ENCODE measurements around the gene SPCS3.
"Not testable (repeated sequence)": the region's sequence is repeated elsewhere in the genome, so short reads cannot be mapped to it uniquely, and the experiment has no call there.

The SPCS3 gene

GRCh38 chr4:176290520-176290919 is 29.2 kb upstream of the SPCS3 start:
- DNase-seq (ENCODE audit: extremely low spot score), result no peak
- TF ChIP-seq FOXA1 (IDR thresholded peaks at IDR 0.05), result no peak
- TF ChIP-seq CTBP1 (IDR thresholded peaks at IDR 0.05; ENCODE audit: borderline replicate concordance), result no peak
- TF ChIP-seq BHLHE40 (IDR thresholded peaks at IDR 0.05; ENCODE audit: borderline replicate concordance), result no peak
- TF ChIP-seq NFRKB (IDR thresholded peaks at IDR 0.05), result no peak
- no peak for TF ChIP-seq SUZ12 (IDR thresholded peaks at IDR 0.05)
- TF ChIP-seq L3MBTL2 (conservative IDR thresholded peaks at IDR 0.05), result no peak
- TF ChIP-seq LEF1 (IDR thresholded peaks at IDR 0.05; ENCODE audit: borderline replicate concordance), result no peak
- no peak for TF ChIP-seq ELF4 (IDR thresholded peaks at IDR 0.05)
- TF ChIP-seq TARDBP (IDR thresholded peaks at IDR 0.05), result no peak
- TF ChIP-seq ZNF384 (IDR thresholded peaks at IDR 0.05), result no peak
- TF ChIP-seq PKNOX1 (IDR thresholded peaks at IDR 0.05), result no peak
- TF ChIP-seq FOXK2 (IDR thresholded peaks at IDR 0.05), result no peak
- no peak for TF ChIP-seq FOXM1 (IDR thresholded peaks at IDR 0.05; ENCODE audit: borderline replicate concordance)
- TF ChIP-seq SP1 (IDR thresholded peaks at IDR 0.05), result no peak
- no peak for TF ChIP-seq ARNT (IDR thresholded peaks at IDR 0.05)
- no peak for TF ChIP-seq HDGF (IDR thresholded peaks at IDR 0.05; ENCODE audit: borderline replicate concordance)
- ChIA-PET CTCF (interaction anchor here (0.7 kb wide), 1 partner anchor 21 kb away, joined by 6 read pairs; no protein-coding TSS in a partner anchor), POLR2A (no interaction called here)

- ChIA-PET POLR2A (no interaction called here), CTCF (no interaction called here)
- no peak for TF ChIP-seq PKNOX1 (IDR thresholded peaks at IDR 0.05)
- TF ChIP-seq ELF4 (IDR thresholded peaks at IDR 0.05), result no peak
- TF ChIP-seq ZNF384 (IDR thresholded peaks at IDR 0.05), result no peak
- TF ChIP-seq FOXA1 (IDR thresholded peaks at IDR 0.05), result no peak
- TF ChIP-seq CTBP1 (IDR thresholded peaks at IDR 0.05; ENCODE audit: borderline replicate concordance), result no peak
- TF ChIP-seq SUZ12 (IDR thresholded peaks at IDR 0.05), result no peak
- no peak for TF ChIP-seq NFRKB (IDR thresholded peaks at IDR 0.05)
- no peak for TF ChIP-seq HDGF (IDR thresholded peaks at IDR 0.05; ENCODE audit: borderline replicate concordance)
- no peak for TF ChIP-seq L3MBTL2 (conservative IDR thresholded peaks at IDR 0.05)
- no peak for TF ChIP-seq LEF1 (IDR thresholded peaks at IDR 0.05; ENCODE audit: borderline replicate concordance)
- no peak for TF ChIP-seq FOXM1 (IDR thresholded peaks at IDR 0.05; ENCODE audit: borderline replicate concordance)
- no peak for TF ChIP-seq BHLHE40 (IDR thresholded peaks at IDR 0.05; ENCODE audit: borderline replicate concordance)
- no peak for DNase-seq (ENCODE audit: extremely low spot score)
Measured at GRCh38 chr4:176291748-176292147, 28.0 kb upstream of the SPCS3 start.

GRCh38 chr4:176292920-176293319 is 26.8 kb upstream of the SPCS3 start:
- POLR2A ChIA-PET, result interaction anchor here (1.0 kb wide), 1 partner anchor 21 kb away, joined by 3 read pairs; no protein-coding TSS in a partner anchor
- CTCF ChIA-PET, result interaction anchor here (1.1 kb wide), 1 partner anchor 16 kb away, joined by 3 read pairs; no protein-coding TSS in a partner anchor
- no peak for DNase-seq (ENCODE audit: extremely low spot score)
- TF ChIP-seq ELF4 (IDR thresholded peaks at IDR 0.05), result no peak
- no peak for TF ChIP-seq ARNT (IDR thresholded peaks at IDR 0.05)
- TF ChIP-seq HDGF (IDR thresholded peaks at IDR 0.05; ENCODE audit: borderline replicate concordance), result no peak
- no peak for TF ChIP-seq SUZ12 (IDR thresholded peaks at IDR 0.05)
- TF ChIP-seq FOXM1 (IDR thresholded peaks at IDR 0.05; ENCODE audit: borderline replicate concordance), result no peak
- no peak for TF ChIP-seq PKNOX1 (IDR thresholded peaks at IDR 0.05)

GRCh38 chr4:176293660-176294059 is 26.1 kb upstream of the SPCS3 start:
- ChIA-PET POLR2A (interaction anchor here (1.0 kb wide), 1 partner anchor 20 kb away, joined by 3 read pairs; no protein-coding TSS in a partner anchor), CTCF (interaction anchor here (1.3 kb wide), 1 partner anchor 16 kb away, joined by 7 read pairs; no protein-coding TSS in a partner anchor)
- DNase-seq (ENCODE audit: extremely low spot score), result no peak
- TF ChIP-seq FOXK2 (IDR thresholded peaks at IDR 0.05) (no peak), ARNT (IDR thresholded peaks at IDR 0.05) (no peak), LEF1 (IDR thresholded peaks at IDR 0.05; ENCODE audit: borderline replicate concordance) (no peak), ELF4 (IDR thresholded peaks at IDR 0.05) (no peak), CTBP1 (IDR thresholded peaks at IDR 0.05; ENCODE audit: borderline replicate concordance) (no peak), FOXA1 (IDR thresholded peaks at IDR 0.05) (no peak), L3MBTL2 (conservative IDR thresholded peaks at IDR 0.05) (no peak), NFRKB (IDR thresholded peaks at IDR 0.05) (no peak), TARDBP (IDR thresholded peaks at IDR 0.05) (no peak), PKNOX1 (IDR thresholded peaks at IDR 0.05) (no peak), ZNF384 (IDR thresholded peaks at IDR 0.05) (no peak)

GRCh38 chr4:176295907-176296306 is 23.9 kb upstream of the SPCS3 start:
- DNase-seq (ENCODE audit: extremely low spot score); CTCF ChIA-PET: not testable (repeated sequence)
- POLR2A ChIA-PET, result interaction anchor here (1.4 kb wide), 1 partner anchor 23 kb away, joined by 3 read pairs; the partner anchor contains the start of gene SPCS3

GRCh38 chr4:176298664-176299063 is 21.1 kb upstream of the SPCS3 start:
- TF ChIP-seq LEF1 (IDR thresholded peaks at IDR 0.05; ENCODE audit: borderline replicate concordance) (no peak), TARDBP (IDR thresholded peaks at IDR 0.05) (no peak), BHLHE40 (IDR thresholded peaks at IDR 0.05; ENCODE audit: borderline replicate concordance) (no peak), PKNOX1 (IDR thresholded peaks at IDR 0.05) (no peak), SP1 (IDR thresholded peaks at IDR 0.05) (no peak), FOXM1 (IDR thresholded peaks at IDR 0.05; ENCODE audit: borderline replicate concordance) (no peak), NFRKB (IDR thresholded peaks at IDR 0.05) (no peak), HDGF (IDR thresholded peaks at IDR 0.05; ENCODE audit: borderline replicate concordance) (no peak), ZNF384 (IDR thresholded peaks at IDR 0.05) (no peak)
- CTCF ChIA-PET, result no interaction called here
- no peak for DNase-seq (ENCODE audit: extremely low spot score)
- POLR2A ChIA-PET, result no interaction called here

Data from HEK293T (cell line).